Naive B cell (primary cell): ENCODE results near the gene MANBA. TPM values are rescaled to one million over a fixed set of nuclear protein-coding genes. Genes with fewer than 3 reads are reported as not detected.
"Not testable (repeated sequence)": the region's sequence is repeated elsewhere in the genome, so short reads cannot be mapped to it uniquely, and the experiment has no call there.

Experiments used
- ATAC-seq, 2 donors: fragments of 150-1000 bp; cut with Tn5 transposase; 2 replicates each; pipeline ENCODE4 v1.10.0; 2021; ENCODE audit warnings: low read depth in 2 of 2, mild to moderate bottlenecking in 2 of 2, moderate library complexity in 2 of 2
- DNase-seq: peaks from one replicate; pipeline ENCODE4 v3.0.0; 2022
- H3K27ac Mint-ChIP-seq, 6 donors: one replicate each; pipeline ENCODE4 v1.8.0; 2020 to 2022; ENCODE audit warnings: mild to moderate bottlenecking in 6 of 6, mixed read lengths in 6 of 6, moderate library complexity in 5 of 6, inconsistent platforms in 2 of 6
- H3K27me3 Mint-ChIP-seq, 3 donors: one replicate each; pipeline ENCODE4 v1.8.0; 2021 to 2022; ENCODE audit warnings: mixed read lengths in 3 of 3, mild to moderate bottlenecking in 1 of 3
- H3K36me3 Mint-ChIP-seq, 2 donors: one replicate each; pipeline ENCODE4 v1.8.0; 2020 to 2022; ENCODE audit warnings: mixed read lengths in 2 of 2, inconsistent platforms in 1 of 2, mild to moderate bottlenecking in 1 of 2
- H3K4me1 Mint-ChIP-seq, 3 donors: one replicate each; pipeline ENCODE4 v1.8.0; 2020 to 2022; ENCODE audit warnings: mixed read lengths in 3 of 3, inconsistent platforms in 1 of 3, mild to moderate bottlenecking in 1 of 3, moderate library complexity in 1 of 3
- H3K4me3 Mint-ChIP-seq, 8 donors: one replicate each; pipeline ENCODE4 v1.8.0; 2020 to 2022; ENCODE audit warnings: mild to moderate bottlenecking in 8 of 8, mixed read lengths in 8 of 8, moderate library complexity in 8 of 8, inconsistent platforms in 2 of 8
- H3K9me3 Mint-ChIP-seq, 7 donors: one replicate each; pipeline ENCODE4 v1.8.0; 2020 to 2022; ENCODE audit warnings: mixed read lengths in 7 of 7, mild to moderate bottlenecking in 5 of 7, inconsistent platforms in 2 of 7, moderate library complexity in 1 of 7
- polyA plus RNA-seq, 6 donors: library from polyadenylated mRNA; unstranded; fragments of 300-500 nt; fragmentation: Illumina TruSeq; gene quantifications; one replicate each; pipeline ENCODE4 v1.2.3, GENCODE V29; 2021; ENCODE audit warnings: low read depth in 6 of 6

The MANBA gene
- polyA plus RNA-seq, 6 donors from 2014 or later: 53.2 to 65.9 (median 55.0) TPM

DNA sequence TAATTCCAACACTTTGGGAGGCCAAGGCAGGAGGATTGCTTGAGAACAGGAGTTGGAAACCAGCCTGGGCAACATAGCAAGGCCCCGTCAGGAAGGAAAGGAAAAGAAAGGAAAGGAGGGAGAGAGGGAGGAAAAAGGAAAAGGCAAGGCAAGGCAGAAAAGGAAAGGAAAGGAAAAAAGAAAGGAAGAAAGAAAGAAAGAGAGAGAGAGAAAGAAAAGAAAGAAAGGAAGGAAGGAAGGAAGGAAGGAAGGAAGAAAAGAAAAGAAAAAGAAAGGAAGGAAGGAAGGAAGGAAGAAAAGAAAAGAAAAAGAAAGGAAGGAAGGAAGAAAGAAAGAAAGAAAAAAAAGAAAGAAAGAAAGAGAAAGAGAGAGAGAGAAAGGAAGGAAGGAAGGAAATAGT lies 51.7 kb downstream of the MANBA start:
- Mint-ChIP-seq H3K4me1 (peaks cover 21 to 47% (median 26%) of the 10 kb centered on the region in 3 donors), H3K27ac (peak overlapping the region in 3 of 6 donors; percentile 39 to 67 (median 44)), H3K36me3 (peaks cover 32 to 71% of the 10 kb centered on the region in 2 donors)
- ATAC-seq, H3K4me3 Mint-ChIP-seq, H3K27me3 Mint-ChIP-seq, H3K9me3 Mint-ChIP-seq, DNase-seq: not testable (repeated sequence)

DNA sequence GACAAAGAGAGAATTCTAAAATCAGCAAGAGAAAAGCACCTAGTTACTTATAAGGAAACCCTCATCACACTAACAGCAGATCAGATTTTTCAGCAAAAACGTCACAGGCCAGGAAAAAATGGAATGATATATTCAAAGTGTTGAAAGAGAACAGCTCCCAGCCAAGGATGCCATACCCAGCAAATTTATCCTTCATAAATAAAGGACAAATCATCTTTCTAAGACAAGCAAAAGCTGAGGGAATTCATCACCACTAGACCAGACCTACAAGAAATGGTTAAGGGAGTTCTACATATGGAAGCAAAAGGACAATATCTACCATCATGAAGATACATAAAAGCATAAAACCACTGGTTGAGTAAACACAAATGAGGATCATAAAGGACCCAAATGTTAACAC lies 53.6 kb downstream of the MANBA start:
- no peak for ATAC-seq
- H3K36me3 Mint-ChIP-seq: peaks cover 37 to 64% of the 10 kb centered on the region in 2 donors

DNA sequence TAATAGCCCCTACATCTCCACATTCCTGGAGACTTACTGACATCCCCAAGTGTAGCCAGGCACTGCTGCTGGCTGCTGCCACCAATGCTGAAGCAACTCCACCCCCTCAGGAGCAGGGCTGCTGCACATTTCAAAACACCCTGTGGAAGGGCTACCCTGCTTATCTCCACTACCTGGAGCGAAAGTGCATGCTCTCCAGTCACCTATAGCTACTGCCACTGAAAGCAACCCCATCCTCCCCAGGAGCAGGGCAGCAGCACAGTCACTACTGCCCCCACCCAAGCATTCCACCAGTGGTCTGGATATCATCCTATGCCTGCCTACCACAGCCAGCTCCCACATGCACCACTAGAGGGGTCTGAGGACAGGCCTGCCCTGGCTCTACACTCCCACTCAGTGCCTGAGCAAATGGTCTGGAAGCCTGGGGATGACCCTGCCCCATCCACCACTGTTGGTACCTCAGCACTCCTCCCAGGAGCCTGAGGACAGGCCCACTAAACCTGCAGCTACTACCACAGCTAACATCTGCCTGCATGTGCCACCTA lies 55.3 kb downstream of the MANBA start:
- peaks cover 0 to 7% (median 2%) of the 10 kb centered on the region in 7 donors for H3K9me3 Mint-ChIP-seq
- DNase-seq: no peak
- H3K27me3 Mint-ChIP-seq: no peaks in the 10 kb centered on the region
- no peak for ATAC-seq
- peaks cover 28 to 48% of the 10 kb centered on the region in 2 donors for H3K36me3 Mint-ChIP-seq
- no peak overlapping the region for H3K4me3 Mint-ChIP-seq
- peak overlapping the region in 1 of 6 donors; percentile 26 for H3K27ac Mint-ChIP-seq
- peaks cover 18 to 41% (median 22%) of the 10 kb centered on the region in 3 donors for H3K4me1 Mint-ChIP-seq

More for the DNA sequence above, 53.6 kb downstream of the MANBA start:
- Mint-ChIP-seq H3K4me1 (peaks cover 21 to 47% (median 26%) of the 10 kb centered on the region in 3 donors), H3K4me3 (no peak overlapping the region), H3K27me3 (no peaks in the 10 kb centered on the region), H3K9me3 (peaks cover 0 to 6% (median 2%) of the 10 kb centered on the region in 7 donors), H3K27ac (peak overlapping the region in 1 of 6 donors; percentile 19)
- no peak for DNase-seq

DNA sequence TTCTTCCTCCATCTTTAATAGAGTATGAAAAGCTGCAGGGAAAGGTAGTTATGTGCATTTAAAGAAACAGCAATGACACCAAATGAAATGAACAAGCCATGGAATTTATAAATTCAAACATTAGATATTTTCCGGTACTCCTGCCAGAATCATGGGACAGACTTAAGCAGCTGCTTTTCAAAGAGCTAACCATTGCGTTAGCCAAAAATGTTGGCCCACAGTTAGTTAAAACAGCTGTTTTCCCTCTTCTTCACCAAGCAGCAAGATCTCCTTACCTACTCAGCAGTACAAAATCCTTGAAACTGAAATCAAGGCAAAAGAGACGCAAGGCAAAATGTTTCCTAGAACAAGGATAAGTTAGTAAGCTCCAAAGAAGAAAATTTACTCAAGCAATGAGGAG lies 64.0 kb downstream of the MANBA start:
- H3K9me3 Mint-ChIP-seq: peaks cover 0 to 3% (median 0%) of the 10 kb centered on the region in 7 donors
- no peaks in the 10 kb centered on the region for H3K4me1 Mint-ChIP-seq
- no peak for DNase-seq

DNA sequence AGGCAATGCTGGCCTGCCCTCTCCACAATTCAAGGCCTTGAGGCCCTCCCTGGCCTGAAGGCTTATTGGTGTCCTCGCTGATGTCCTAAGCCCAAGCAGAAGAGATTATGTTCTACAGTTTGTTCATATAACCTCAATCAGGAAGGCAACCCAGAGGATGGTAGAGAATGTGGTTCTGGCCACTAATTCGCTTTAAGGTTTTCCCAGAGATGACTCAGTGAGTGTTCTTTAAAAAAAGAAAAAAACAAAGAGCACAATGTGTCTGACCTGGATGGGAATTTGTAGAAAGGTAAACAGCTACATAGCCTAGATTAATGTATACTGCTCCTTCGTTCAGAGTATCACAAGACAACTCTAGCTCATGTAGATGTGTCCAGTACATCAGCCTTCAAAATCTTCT lies 66.0 kb downstream of the MANBA start:
- H3K27ac Mint-ChIP-seq: peak overlapping the region in 5 of 6 donors; percentile 4 to 69 (median 21)
- H3K4me1 Mint-ChIP-seq: no peaks in the 10 kb centered on the region
- no peaks in the 10 kb centered on the region for H3K9me3 Mint-ChIP-seq
- H3K4me3 Mint-ChIP-seq: no peak overlapping the region
- no peaks in the 10 kb centered on the region for H3K27me3 Mint-ChIP-seq
- ATAC-seq (no peak), DNase-seq (no peak)
- H3K36me3 Mint-ChIP-seq: peaks cover 16 to 18% of the 10 kb centered on the region in 2 donors

More for the DNA sequence above, 64.0 kb downstream of the MANBA start:
- H3K4me3 Mint-ChIP-seq: no peak overlapping the region
- H3K27me3 Mint-ChIP-seq: no peaks in the 10 kb centered on the region
- H3K27ac Mint-ChIP-seq: peak overlapping the region in 1 of 6 donors; percentile 43
- ATAC-seq: no peak
- peaks cover 16 to 17% of the 10 kb centered on the region in 2 donors for H3K36me3 Mint-ChIP-seq

DNA sequence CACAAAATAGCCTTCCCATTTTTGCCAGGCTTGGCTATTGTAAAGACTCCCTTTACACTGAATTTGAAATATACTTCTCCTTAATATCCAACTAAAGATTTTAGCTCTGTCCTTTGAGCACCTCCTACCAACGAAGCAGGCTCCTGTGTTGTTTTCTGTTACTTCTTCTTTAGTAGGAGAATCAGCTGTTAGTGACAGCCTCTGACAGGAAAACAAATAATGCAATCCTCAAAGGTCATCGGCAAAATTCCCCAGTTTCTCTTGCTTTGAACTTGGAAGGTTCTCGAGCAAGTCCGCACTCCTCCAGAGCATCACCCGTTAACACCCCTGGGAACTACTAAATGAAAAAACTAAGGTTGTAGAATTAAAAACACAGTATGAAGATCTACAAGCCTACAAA lies 66.9 kb downstream of the MANBA start:
- DNase-seq (no peak), ATAC-seq (no peak)
- Mint-ChIP-seq H3K27ac (peak overlapping the region in 3 of 6 donors; percentile 12 to 84 (median 69)), H3K4me1 (no peaks in the 10 kb centered on the region), H3K4me3 (no peak overlapping the region), H3K36me3 (peaks cover 16 to 18% of the 10 kb centered on the region in 2 donors), H3K9me3 (no peaks in the 10 kb centered on the region), H3K27me3 (no peaks in the 10 kb centered on the region)

DNA sequence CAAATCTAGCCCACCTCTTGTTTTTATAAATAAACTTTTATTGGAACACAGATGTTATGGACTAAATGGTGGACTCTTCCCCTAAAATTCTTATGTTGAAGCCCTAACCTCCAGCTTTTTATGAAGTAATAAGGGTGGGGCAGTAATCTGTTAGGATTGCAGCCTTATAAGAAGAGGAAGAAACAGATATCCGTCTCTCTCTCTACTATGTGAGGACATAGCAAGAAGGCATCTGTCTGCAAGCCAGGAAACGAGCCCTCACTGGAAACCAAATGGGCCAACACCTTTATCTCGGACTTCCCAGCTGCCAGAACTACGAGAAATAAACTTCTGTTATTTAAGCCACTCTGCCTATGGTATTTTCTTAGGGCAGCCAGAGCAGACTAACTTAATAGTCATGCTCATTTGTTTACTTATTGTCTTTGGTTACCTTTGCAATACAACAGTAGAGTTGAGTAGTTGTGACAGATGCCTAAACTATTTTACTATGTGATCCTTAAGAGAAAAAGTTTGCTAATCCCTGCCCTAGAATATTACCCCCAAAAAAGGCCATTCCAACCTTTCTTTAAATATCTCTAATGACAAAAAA lies 67.4 kb downstream of the MANBA start:
- no peaks in the 10 kb centered on the region for H3K27me3 Mint-ChIP-seq
- H3K4me1 Mint-ChIP-seq: no peaks in the 10 kb centered on the region
- no peak for ATAC-seq
- H3K4me3 Mint-ChIP-seq: no peak overlapping the region
- H3K27ac Mint-ChIP-seq: peak overlapping the region in 2 of 6 donors; percentile 35 to 84
- no peak for DNase-seq
- peaks cover 16 to 18% of the 10 kb centered on the region in 2 donors for H3K36me3 Mint-ChIP-seq
- H3K9me3 Mint-ChIP-seq: no peaks in the 10 kb centered on the region

DNA sequence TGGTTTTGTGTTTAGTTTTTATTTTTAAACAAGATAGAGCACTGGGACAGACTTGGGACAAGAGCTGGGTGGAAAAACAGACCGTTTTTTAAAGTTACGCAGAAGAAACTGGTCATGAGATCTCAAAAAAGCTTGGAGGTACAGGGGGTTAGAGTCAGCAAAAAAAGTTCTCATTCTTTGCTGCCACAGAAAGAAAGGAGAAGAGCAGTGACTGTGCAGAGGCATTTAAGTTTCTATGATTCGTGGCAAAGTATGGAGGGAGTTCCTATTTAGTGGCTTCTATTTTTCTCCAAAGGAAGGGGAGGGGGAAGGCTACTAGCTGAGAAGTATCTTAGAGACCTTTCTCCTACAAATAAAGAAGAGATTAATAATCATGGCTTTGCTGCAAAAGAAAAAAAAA lies 68.3 kb downstream of the MANBA start:
- H3K27ac Mint-ChIP-seq: peak overlapping the region in 2 of 6 donors; percentile 2 to 30
- peaks cover 16 to 18% of the 10 kb centered on the region in 2 donors for H3K36me3 Mint-ChIP-seq
- no peak overlapping the region for H3K4me3 Mint-ChIP-seq
- H3K9me3 Mint-ChIP-seq: no peaks in the 10 kb centered on the region
- no peaks in the 10 kb centered on the region for H3K4me1 Mint-ChIP-seq
- ATAC-seq (no peak), DNase-seq (no peak)
- H3K27me3 Mint-ChIP-seq: no peaks in the 10 kb centered on the region

DNA sequence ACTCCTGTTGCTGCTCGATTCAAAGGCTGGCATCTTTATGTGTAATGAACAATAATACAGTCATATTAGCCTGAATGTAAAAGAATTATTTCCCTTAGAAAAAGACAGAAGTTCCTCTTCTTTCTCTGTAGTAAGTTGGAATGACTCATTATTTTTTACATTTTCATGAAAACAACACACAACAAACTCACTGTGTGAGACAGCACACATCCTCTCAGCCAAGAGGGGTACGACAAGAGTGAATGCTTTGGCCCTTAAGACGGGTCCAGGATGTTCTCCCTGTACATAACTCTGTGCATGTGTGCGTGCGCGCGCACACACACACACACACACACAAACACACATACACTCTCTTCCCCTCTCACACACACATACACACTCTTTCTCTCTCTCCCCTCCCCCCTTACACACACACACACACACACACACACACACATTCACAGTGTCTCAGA lies 72.8 kb downstream of the MANBA start:
- no peak overlapping the region for H3K27ac Mint-ChIP-seq
- no peaks in the 10 kb centered on the region for H3K4me1 Mint-ChIP-seq
- ATAC-seq: no peak
- no peak for DNase-seq
- H3K27me3 Mint-ChIP-seq: no peaks in the 10 kb centered on the region
- H3K4me3 Mint-ChIP-seq: no peak overlapping the region
- H3K9me3 Mint-ChIP-seq: no peaks in the 10 kb centered on the region
- peaks cover 0 to 5% of the 10 kb centered on the region in 2 donors for H3K36me3 Mint-ChIP-seq

DNA sequence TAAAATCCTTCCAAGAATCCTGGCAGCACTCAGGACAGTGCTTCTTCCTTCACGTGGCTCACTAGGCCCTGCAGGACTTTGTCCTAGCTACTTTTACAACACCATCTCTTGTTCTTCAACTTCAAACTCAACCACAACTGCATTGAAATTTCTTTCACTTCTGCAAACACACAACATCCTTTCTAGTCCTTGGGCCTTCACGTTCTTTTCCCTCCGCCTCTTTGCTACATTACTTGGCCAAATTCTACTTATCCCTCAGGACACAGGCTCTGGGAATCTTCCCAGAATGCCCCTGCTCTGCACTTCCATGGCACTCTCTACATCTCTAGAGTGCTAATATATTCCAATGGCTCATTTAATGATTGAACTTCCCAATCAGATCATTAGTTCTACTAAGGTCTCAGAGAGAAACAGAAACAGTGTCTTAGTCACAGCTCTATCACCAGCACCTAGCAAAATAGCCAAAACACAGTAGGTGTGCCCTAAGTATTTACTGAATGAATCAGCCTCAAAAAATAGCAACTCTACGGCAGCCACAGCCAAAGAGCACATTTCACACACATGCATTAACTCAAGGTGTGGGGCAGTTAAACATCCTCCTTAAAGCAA lies 73.3 kb downstream of the MANBA start:
- Mint-ChIP-seq H3K4me1 (no peaks in the 10 kb centered on the region), H3K4me3 (no peak overlapping the region), H3K36me3 (peaks cover 0 to 5% of the 10 kb centered on the region in 2 donors), H3K27me3 (no peaks in the 10 kb centered on the region), H3K9me3 (no peaks in the 10 kb centered on the region), H3K27ac (no peak overlapping the region)
- no peak for DNase-seq
- ATAC-seq: peak; percentile 60 to 71

DNA sequence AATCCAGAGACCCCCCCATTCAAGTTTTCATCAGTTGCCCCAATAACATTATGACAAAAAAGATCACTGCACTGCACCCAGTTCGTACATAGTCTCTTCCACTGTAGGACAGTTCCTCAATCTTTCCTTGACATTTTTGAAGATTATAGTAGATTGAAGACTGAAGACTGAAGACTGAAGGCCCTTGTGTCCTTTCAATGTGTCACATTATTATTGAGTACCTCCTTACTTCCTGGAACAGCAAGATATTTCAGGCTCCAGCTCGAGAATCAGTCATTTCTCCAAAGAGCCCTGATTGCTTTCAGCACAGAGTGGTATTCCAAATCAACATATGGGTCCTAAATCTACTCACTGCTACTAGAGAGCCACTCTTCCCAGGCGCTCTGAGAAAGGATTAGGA lies 75.0 kb downstream of the MANBA start:
- DNase-seq (no peak), ATAC-seq (no peak)
- H3K9me3 Mint-ChIP-seq: no peaks in the 10 kb centered on the region
- H3K4me1 Mint-ChIP-seq: no peaks in the 10 kb centered on the region
- H3K4me3 Mint-ChIP-seq: no peak overlapping the region
- H3K27me3 Mint-ChIP-seq: no peaks in the 10 kb centered on the region
- no peak overlapping the region for H3K27ac Mint-ChIP-seq
- peaks cover 0 to 2% of the 10 kb centered on the region in 2 donors for H3K36me3 Mint-ChIP-seq

DNA sequence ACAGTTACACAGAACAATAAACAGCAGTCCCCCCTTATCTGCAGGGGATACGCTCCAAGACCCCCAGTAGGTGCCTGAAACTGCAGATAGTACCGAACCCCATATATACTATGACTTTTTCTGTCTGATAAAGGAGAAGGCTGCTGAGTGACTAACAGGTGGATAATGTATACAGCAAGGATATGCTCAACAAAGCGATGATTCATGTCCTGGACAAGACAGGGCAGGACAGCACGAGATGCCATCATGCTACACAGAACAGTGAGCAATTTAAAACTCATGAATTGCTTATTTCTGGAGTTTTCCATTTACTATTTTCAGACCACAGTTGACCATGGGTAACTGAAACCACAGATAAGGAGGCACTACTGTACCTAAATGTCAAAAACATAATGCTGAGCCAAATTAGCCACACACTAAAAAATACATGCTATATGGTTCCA lies 76.1 kb downstream of the MANBA start:
- Mint-ChIP-seq H3K36me3 (peaks cover 0 to 5% of the 10 kb centered on the region in 2 donors), H3K27ac (no peak overlapping the region), H3K4me1 (no peaks in the 10 kb centered on the region), H3K27me3 (no peaks in the 10 kb centered on the region), H3K4me3 (no peak overlapping the region), H3K9me3 (no peaks in the 10 kb centered on the region)
- ATAC-seq (no peak), DNase-seq (no peak)

DNA sequence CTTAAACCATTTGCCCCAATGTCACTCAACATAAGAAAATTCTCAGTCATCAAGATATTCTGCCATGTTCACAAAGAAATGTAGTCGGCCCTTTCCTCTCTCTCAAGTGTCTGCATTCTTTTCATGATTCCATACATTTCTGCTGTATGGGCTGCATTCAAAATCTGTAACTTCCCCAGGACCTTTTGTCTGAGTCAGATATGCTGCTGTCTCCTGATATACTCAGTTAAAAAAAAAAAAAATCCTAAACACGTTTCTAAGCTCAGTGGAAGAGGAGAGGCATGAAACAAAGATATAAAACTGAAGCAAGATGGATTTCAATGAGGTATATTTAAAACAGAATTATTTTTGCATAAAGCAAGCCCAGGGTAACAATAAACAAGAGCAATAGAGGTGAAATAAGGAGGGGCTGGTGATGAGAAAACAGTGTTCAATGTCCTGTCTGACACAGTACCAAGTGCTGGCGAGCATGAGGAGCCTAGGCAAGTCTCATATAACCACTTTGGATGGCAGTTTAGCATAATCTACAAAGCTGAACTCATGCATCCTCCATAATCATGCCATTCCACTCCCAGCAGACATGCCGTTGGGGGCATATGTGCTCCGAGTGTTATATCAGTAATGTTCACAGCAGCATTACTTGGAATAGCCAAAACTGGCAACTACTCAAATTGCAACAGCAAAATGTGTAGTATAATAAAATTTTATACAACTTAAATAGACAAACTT lies 76.7 kb downstream of the MANBA start:
- ATAC-seq (no peak), DNase-seq (no peak)
- Mint-ChIP-seq H3K36me3 (peaks cover 0 to 5% of the 10 kb centered on the region in 2 donors), H3K27me3 (no peaks in the 10 kb centered on the region), H3K27ac (no peak overlapping the region), H3K4me3 (no peak overlapping the region), H3K9me3 (no peaks in the 10 kb centered on the region), H3K4me1 (no peaks in the 10 kb centered on the region)
